Naive thymus-derived CD4-positive, alpha-beta T cell (primary cell): ENCODE results near the gene TERF2IP. TPM values are rescaled to one million over a fixed set of nuclear protein-coding genes. Genes with fewer than 3 reads are reported as not detected.

Source experiments
- ATAC-seq: fragments of 150-1000 bp; cut with Tn5 transposase; 2 replicates; pipeline ENCODE4 v1.10.0; 2021; ENCODE audit warnings: mild to moderate bottlenecking, moderate library complexity
- CTCF ChIA-PET: fragments of 350-600 bp; sonication (Branson Sonifier 250); formaldehyde crosslinking; loops from one replicate; lab custom pipeline; 2021; ENCODE audit warnings: antibody characterized with exemption; lab: Charles Lee
- POLR2A ChIA-PET: fragments of 350-600 bp; sonication (Branson Sonifier 250); formaldehyde crosslinking; loops from one replicate; lab custom pipeline; 2021; ENCODE audit warnings: antibody characterized with exemption, inconsistent platforms; lab: Charles Lee
- DNase-seq, 9 donors: peaks; one replicate each; pipeline versions ENCODE4 v3.0.0 to v3.0.0-alpha.2; 2020 to 2022; ENCODE audit warnings: mixed read lengths in 1 of 9
- H3K27ac ChIP-seq: one replicate; pipeline ENCODE4 v1.7.0; 2013; ENCODE audit warnings: mild to moderate bottlenecking, low read depth, low read length, moderate library complexity
- H3K27me3 ChIP-seq, 2 donors: one replicate each; pipeline ENCODE4 v1.7.0; 2013; ENCODE audit warnings: low read length in 2 of 2, mild to moderate bottlenecking in 2 of 2, moderate library complexity in 2 of 2; ENCODE audit not compliant: control insufficient read depth in 2 of 2, insufficient read depth in 2 of 2
- H3K36me3 ChIP-seq, 3 experiments: 1 replicate in 2 of 3; 2 replicates in 1 of 3; pipeline ENCODE4 v1.7.0; 2013; ENCODE audit warnings: low read length in 3 of 3, mild to moderate bottlenecking in 3 of 3, moderate library complexity in 1 of 3; ENCODE audit not compliant: insufficient read depth in 3 of 3, control insufficient read depth in 2 of 3
- H3K4me1 ChIP-seq, 2 donors: one replicate each; pipeline ENCODE4 v1.7.0; 2013; ENCODE audit warnings: low read length in 2 of 2, mild to moderate bottlenecking in 2 of 2, moderate library complexity in 1 of 2; ENCODE audit not compliant: control insufficient read depth in 2 of 2, insufficient read depth in 2 of 2
- H3K4me3 ChIP-seq: 2 replicates; pipeline ENCODE4 v1.7.0; 2013; ENCODE audit warnings: mild to moderate bottlenecking, low read length
- H3K9me3 ChIP-seq, 3 experiments: 1 replicate in 2 of 3; 2 replicates in 1 of 3; pipeline ENCODE4 v1.7.0; 2013; ENCODE audit warnings: low read length in 3 of 3; ENCODE audit not compliant: control insufficient read depth in 2 of 3
- H3K27ac Mint-ChIP-seq, 9 donors: one replicate each; pipeline ENCODE4 v1.8.0; 2020 to 2022; ENCODE audit warnings: mixed read lengths in 9 of 9, mild to moderate bottlenecking in 8 of 9, moderate library complexity in 5 of 9, inconsistent platforms in 2 of 9
- H3K27me3 Mint-ChIP-seq, 5 donors: one replicate each; pipeline ENCODE4 v1.8.0; 2021 to 2022; ENCODE audit warnings: mixed read lengths in 5 of 5, mild to moderate bottlenecking in 1 of 5
- H3K36me3 Mint-ChIP-seq, 5 donors: one replicate each; pipeline ENCODE4 v1.8.0; 2020 to 2022; ENCODE audit warnings: mixed read lengths in 5 of 5, mild to moderate bottlenecking in 3 of 5, inconsistent platforms in 1 of 5
- H3K4me1 Mint-ChIP-seq, 7 donors: one replicate each; pipeline ENCODE4 v1.8.0; 2020 to 2022; ENCODE audit warnings: mixed read lengths in 7 of 7, mild to moderate bottlenecking in 3 of 7, inconsistent platforms in 1 of 7
- H3K4me3 Mint-ChIP-seq, 10 donors: one replicate each; pipeline ENCODE4 v1.8.0; 2020 to 2022; ENCODE audit warnings: mild to moderate bottlenecking in 10 of 10, mixed read lengths in 10 of 10, moderate library complexity in 6 of 10, inconsistent platforms in 2 of 10
- H3K9me3 Mint-ChIP-seq, 11 donors: one replicate each; pipeline ENCODE4 v1.8.0; 2020 to 2022; ENCODE audit warnings: mixed read lengths in 11 of 11, mild to moderate bottlenecking in 4 of 11, inconsistent platforms in 1 of 11, moderate library complexity in 1 of 11
- intact Hi-C, 2 donors: fragments of 100-400 bp; cut with micrococcal nuclease; formaldehyde crosslinking; loops; one replicate each; pipeline ENCODE4 v1.15.1; 2023
- polyA plus RNA-seq, 2 donors: library from polyadenylated mRNA; unstranded; fragments of 300-500 nt; fragmentation: Illumina TruSeq; gene quantifications; one replicate each; pipeline ENCODE4 v1.2.3, GENCODE V29; 2021
- total RNA-seq, 6 experiments: library from RNA in 5 of 6; stranded (reverse) in 5 of 6; gene quantifications; 1 replicate in 5 of 6; 2 replicates in 1 of 6; pipeline ENCODE4 v1.2.3 and lab custom pipeline; 2021 to 2026

Gene TERF2IP
- total and polyA plus RNA-seq, 7 experiments from 2014 or later: 70.8 to 168 (median 90.2) TPM

DNA sequence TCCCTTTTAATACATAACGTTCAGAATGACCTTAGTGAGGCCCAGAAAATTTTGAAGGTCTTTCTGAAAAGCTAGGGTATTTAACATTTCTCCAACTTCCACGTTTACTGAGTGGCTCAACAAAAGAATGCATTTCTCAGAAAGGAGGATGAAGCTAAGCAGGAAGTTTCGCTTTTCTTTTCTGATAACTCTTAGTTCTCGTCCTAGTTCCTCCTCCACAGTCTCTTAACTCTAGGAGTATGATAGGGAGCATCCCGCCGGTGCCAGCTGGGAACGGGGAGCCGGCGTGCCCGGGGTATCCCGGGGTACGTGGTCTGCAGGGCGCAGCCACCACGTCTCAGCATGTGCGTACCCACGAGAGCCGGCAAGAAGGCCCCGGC, 471 bp upstream of the TERF2IP start:
- ChIA-PET POLR2A (interaction anchor here (0.5 to 8.2 kb wide), 21 partner anchors 9 to 1544 kb away, joined by 3 to 118 read pairs (median 12); partner anchors contain the start of genes ADAT1, CFDP1, GABARAPL2 and GLG1), CTCF (interaction anchor here (0.6 to 2.0 kb wide), 3 partner anchors 25 to 176 kb away, joined by 3 to 8 read pairs (median 3); partner anchors contain the start of genes ADAT1 and GABARAPL2)
- H3K4me1 Mint-ChIP-seq: peaks cover 31 to 76% (median 64%) of the 10 kb centered on the region in 7 donors
- peaks cover 0 to 41% (median 11%) of the 10 kb centered on the region in 3 experiments for H3K36me3 ChIP-seq
- DNase-seq (no peak), ATAC-seq (peak; percentile 10)
- H3K4me3 Mint-ChIP-seq: peak overlapping the region; percentile 90 to 100 (median 99)
- H3K27ac Mint-ChIP-seq: peak overlapping the region; percentile 91 to 99 (median 99)
- H3K9me3 ChIP-seq: no peaks in the 10 kb centered on the region
- no peaks in the 10 kb centered on the region for H3K27me3 Mint-ChIP-seq
- peak overlapping the region; percentile 97 for H3K27ac ChIP-seq
- intact Hi-C loops: loop anchor here (1.0 to 10.0 kb wide), 15 partner anchors 24 to 1543 kb away; partner anchors contain the start of genes ADAT1 (in 2 of the 2), CFDP1 (in 2 of the 2), GABARAPL2 (in 2 of the 2) and TMEM170A (in 2 of the 2)
- peaks cover 32 to 51% of the 10 kb centered on the region in 2 donors for H3K4me1 ChIP-seq
- H3K9me3 Mint-ChIP-seq: peaks cover 0 to 10% (median 0%) of the 10 kb centered on the region in 11 donors
- H3K27me3 ChIP-seq: no peaks in the 10 kb centered on the region
- peak overlapping the region; percentile 97 for H3K4me3 ChIP-seq
- H3K36me3 Mint-ChIP-seq: peaks cover 9 to 38% (median 19%) of the 10 kb centered on the region in 5 donors

DNA sequence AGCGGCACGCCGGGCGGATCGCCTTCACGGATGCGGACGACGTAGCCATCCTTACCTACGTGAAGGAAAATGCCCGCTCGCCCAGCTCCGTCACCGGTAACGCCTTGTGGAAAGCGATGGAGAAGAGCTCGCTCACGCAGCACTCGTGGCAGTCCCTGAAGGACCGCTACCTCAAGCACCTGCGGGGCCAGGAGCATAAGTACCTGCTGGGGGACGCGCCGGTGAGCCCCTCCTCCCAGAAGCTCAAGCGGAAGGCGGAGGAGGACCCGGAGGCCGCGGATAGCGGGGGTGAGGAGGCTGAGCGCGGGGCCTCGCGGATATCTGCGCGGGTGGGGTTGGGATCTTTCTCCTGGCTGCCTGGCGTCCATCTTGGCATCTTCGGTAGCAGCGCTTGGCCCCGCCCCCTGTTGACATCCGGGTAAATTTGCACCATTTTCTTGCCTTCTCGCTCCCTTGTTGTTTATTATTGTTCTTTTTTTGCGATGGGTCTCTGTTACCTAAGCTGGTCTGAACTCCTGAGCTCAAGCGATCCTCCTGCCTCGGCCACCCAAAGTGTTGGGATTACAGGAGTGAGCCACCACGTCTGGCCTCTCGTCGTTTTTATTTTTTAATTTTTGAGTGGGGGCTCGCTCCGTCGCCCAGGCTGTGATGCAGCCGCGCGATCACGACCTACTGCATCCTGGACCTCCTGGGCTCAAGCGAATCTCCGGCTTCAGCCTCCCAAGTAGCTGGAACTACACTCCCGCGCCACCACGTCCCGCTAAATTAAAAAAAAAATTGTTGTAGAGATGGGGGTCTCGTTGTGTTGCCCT, 898 bp downstream of the TERF2IP start:
- no peaks in the 10 kb centered on the region for H3K9me3 ChIP-seq
- H3K27me3 ChIP-seq: no peaks in the 10 kb centered on the region
- H3K36me3 ChIP-seq: peaks cover 0 to 31% (median 5%) of the 10 kb centered on the region in 3 experiments
- ChIA-PET POLR2A (interaction anchor here (0.6 to 8.2 kb wide), 23 partner anchors 8 to 1564 kb away, joined by 3 to 118 read pairs (median 8); partner anchors contain the start of genes ADAT1, CFDP1, GABARAPL2 and GLG1), CTCF (interaction anchor here (0.5 to 2.0 kb wide), 5 partner anchors 25 to 177 kb away, joined by 3 to 8 read pairs (median 4); partner anchors contain the start of gene ADAT1)
- no peaks in the 10 kb centered on the region for H3K27me3 Mint-ChIP-seq
- peaks cover 0 to 8% (median 0%) of the 10 kb centered on the region in 11 donors for H3K9me3 Mint-ChIP-seq
- ATAC-seq: peak; percentile 59
- peak overlapping the region; percentile 97 for H3K27ac ChIP-seq
- peak overlapping the region; percentile 97 for H3K4me3 ChIP-seq
- H3K36me3 Mint-ChIP-seq: peaks cover 9 to 34% (median 19%) of the 10 kb centered on the region in 5 donors
- DNase-seq: peak; percentile 81 to 90 (median 86)
- peaks cover 41 to 78% (median 70%) of the 10 kb centered on the region in 7 donors for H3K4me1 Mint-ChIP-seq
- peak overlapping the region; percentile 96 to 100 (median 99) for H3K27ac Mint-ChIP-seq
- H3K4me3 Mint-ChIP-seq: peak overlapping the region; percentile 90 to 100 (median 97)
- intact Hi-C loops: loop anchor here (1.0 to 10.0 kb wide), 6 partner anchors 116 to 1351 kb away; partner anchors contain the start of genes PSMD7 (in 1 of the 2), RFWD3 (in 1 of the 2) and ZFP1 (in 1 of the 2)
- peaks cover 44 to 55% of the 10 kb centered on the region in 2 donors for H3K4me1 ChIP-seq

GRCh38 chr16:75653922-75654321, 6.3 kb downstream of the TERF2IP start:
- H3K4me1 Mint-ChIP-seq: peaks cover 46 to 72% (median 57%) of the 10 kb centered on the region in 7 donors
- no peak for DNase-seq
- Histone ChIP-seq H3K36me3 (peaks cover 9 to 44% (median 37%) of the 10 kb centered on the region in 3 experiments), H3K4me3 (no peak overlapping the region), H3K4me1 (peaks cover 27 to 29% of the 10 kb centered on the region in 2 donors), H3K27me3 (no peaks in the 10 kb centered on the region), H3K27ac (peak overlapping the region; percentile 59), H3K9me3 (no peaks in the 10 kb centered on the region)
- H3K27me3 Mint-ChIP-seq: no peaks in the 10 kb centered on the region
- H3K27ac Mint-ChIP-seq: peak overlapping the region in 8 of 9 donors; percentile 37 to 86 (median 48)
- H3K4me3 Mint-ChIP-seq: peak overlapping the region in 8 of 10 donors; percentile 7 to 90 (median 52)
- intact Hi-C loops: no loop called here
- H3K36me3 Mint-ChIP-seq: peaks cover 12 to 38% (median 36%) of the 10 kb centered on the region in 5 donors
- ChIA-PET CTCF (interaction anchor here (0.6 kb wide), 1 partner anchor 29 kb away, joined by 3 read pairs; no protein-coding TSS in a partner anchor), POLR2A (no interaction called here)
- no peaks in the 10 kb centered on the region for H3K9me3 Mint-ChIP-seq
- ATAC-seq: no peak

GRCh38 chr16:75658175-75658574, 10.6 kb downstream of the TERF2IP start:
- Histone ChIP-seq H3K4me3 (no peak overlapping the region), H3K27me3 (no peaks in the 10 kb centered on the region), H3K27ac (no peak overlapping the region), H3K4me1 (peaks cover 4 to 13% of the 10 kb centered on the region in 2 donors), H3K9me3 (no peaks in the 10 kb centered on the region), H3K36me3 (peaks cover 9 to 48% (median 37%) of the 10 kb centered on the region in 3 experiments)
- ATAC-seq (peak; percentile 44), DNase-seq (no peak)
- POLR2A ChIA-PET: interaction anchor here (2.4 kb wide), 1 partner anchor 10 kb away, joined by 15 read pairs; the partner anchor contains the start of genes KARS1 and TERF2IP
- Mint-ChIP-seq H3K36me3 (peaks cover 12 to 30% (median 26%) of the 10 kb centered on the region in 5 donors), H3K27me3 (no peaks in the 10 kb centered on the region), H3K9me3 (no peaks in the 10 kb centered on the region), H3K4me3 (no peak overlapping the region), H3K27ac (peak overlapping the region in 2 of 9 donors; percentile 38 to 51), H3K4me1 (peaks cover 12 to 40% (median 22%) of the 10 kb centered on the region in 7 donors)
- CTCF ChIA-PET: no interaction called here
- intact Hi-C loops: no loop called here

DNA sequence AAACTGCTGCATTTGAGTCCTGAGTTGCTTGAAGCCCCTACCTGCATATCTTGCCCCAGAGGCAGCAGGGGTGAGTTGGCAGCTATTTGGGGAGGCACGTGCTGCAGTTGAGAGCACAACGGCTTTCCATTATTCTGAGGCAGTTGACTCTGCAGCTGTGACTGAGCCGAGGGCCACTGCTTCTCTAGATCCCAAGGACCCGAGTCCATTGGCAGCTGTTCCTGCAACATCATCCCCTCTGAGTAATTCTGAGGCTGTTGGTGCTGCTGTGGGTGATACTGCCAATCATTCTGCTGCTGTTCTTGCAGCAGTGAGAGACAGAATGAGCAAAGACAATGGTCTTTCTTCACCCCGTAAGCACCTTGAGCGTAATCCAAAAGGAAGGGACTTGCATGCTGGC, 12.7 kb downstream of the TERF2IP start:
- H3K27ac ChIP-seq: peak overlapping the region; percentile 7
- peaks cover 12 to 23% (median 19%) of the 10 kb centered on the region in 5 donors for H3K36me3 Mint-ChIP-seq

More for the DNA sequence above, 12.7 kb downstream of the TERF2IP start:
- Histone ChIP-seq H3K4me3 (no peak overlapping the region), H3K9me3 (no peaks in the 10 kb centered on the region), H3K36me3 (peaks cover 9 to 37% (median 30%) of the 10 kb centered on the region in 3 experiments), H3K27me3 (no peaks in the 10 kb centered on the region), H3K4me1 (no peaks in the 10 kb centered on the region)
- H3K4me3 Mint-ChIP-seq: no peak overlapping the region
- H3K27me3 Mint-ChIP-seq: no peaks in the 10 kb centered on the region
- peaks cover 0 to 2% (median 0%) of the 10 kb centered on the region in 11 donors for H3K9me3 Mint-ChIP-seq
- ChIA-PET CTCF (no interaction called here), POLR2A (interaction anchor here (0.9 to 2.4 kb wide), 2 partner anchors 12 to 37 kb away, joined by 3 to 15 read pairs; partner anchors contain the start of genes ADAT1, KARS1 and TERF2IP)
- intact Hi-C loops: no loop called here
- H3K27ac Mint-ChIP-seq: peak overlapping the region in 3 of 9 donors; percentile 10 to 51 (median 36)
- peaks cover 5 to 22% (median 10%) of the 10 kb centered on the region in 7 donors for H3K4me1 Mint-ChIP-seq
- no peak for ATAC-seq
- no peak for DNase-seq
